OCI-LY3 (cell line): ENCODE data around the gene NUDT6.

Experiments
- H2AFZ ChIP-seq: fragments of 200-600, 300-600 bp; shearing (Covaris generic); 2 replicates; pipeline ENCODE4 v1.6.0; 2014; ENCODE audit warnings: antibody characterized with exemption, low read depth, low read length
- H3K27ac ChIP-seq: fragments of 200-600, 300-600 bp; sonication (generic); 2 replicates; pipeline ENCODE4 v1.5.1; 2014; ENCODE audit warnings: mild to moderate bottlenecking, low read length, moderate library complexity, mixed read lengths
- H3K27me3 ChIP-seq: fragments of 200-600, 300-600 bp; sonication (generic); 2 replicates; pipeline ENCODE4 v1.6.1; 2014; ENCODE audit warnings: low read depth, low read length, mixed read lengths
- H3K36me3 ChIP-seq: fragments of 200-600, 300-600 bp; sonication (generic); replicated peaks from 2 replicates; pipeline ENCODE3; 2014; ENCODE audit warnings: low read depth, low read length, mixed read lengths
- H3K4me1 ChIP-seq: fragments of 300-600, 200-600 bp; sonication (generic); 2 replicates; pipeline ENCODE4 v1.6.1; 2014; ENCODE audit warnings: low read length, mixed read lengths
- H3K4me2 ChIP-seq: fragments of 200-600, 300-600 bp; sonication (generic); 2 replicates; pipeline ENCODE4 v1.6.1; 2014; ENCODE audit warnings: low read length, mixed read lengths
- H3K4me3 ChIP-seq: fragments of 300-600, 200-600 bp; sonication (generic); 2 replicates; pipeline ENCODE4 v1.5.1; 2014; ENCODE audit warnings: antibody characterized with exemption, mild to moderate bottlenecking, low read length, moderate library complexity
- H3K79me2 ChIP-seq: fragments of 300-600, 200-600 bp; shearing (Covaris generic); 2 replicates; pipeline ENCODE4 v1.6.1; 2014; ENCODE audit warnings: mild to moderate bottlenecking, low read length, mixed read lengths
- H3K9ac ChIP-seq: fragments of 300-600, 200-600 bp; shearing (Covaris generic); 2 replicates; pipeline ENCODE4 v1.6.0; 2014; ENCODE audit warnings: mild to moderate bottlenecking, low read length, moderate library complexity
- H3K9me3 ChIP-seq: fragments of 200-600, 300-600 bp; shearing (Covaris generic); 2 replicates; pipeline ENCODE4 v1.6.1; 2014; ENCODE audit warnings: low read length, mixed read lengths; ENCODE audit not compliant: insufficient read depth
- H4K20me1 ChIP-seq: fragments of 200-600, 300-600 bp; sonication (generic); 2 replicates; pipeline ENCODE4 v1.6.1; 2016; ENCODE audit warnings: low read length, mixed read lengths; ENCODE audit not compliant: insufficient read depth
- EZH2phosphoT487 ChIP-seq: fragments of 200-600 bp; shearing (Covaris generic); IDR thresholded peaks from 2 replicates; pipeline ENCODE4 v1.6.1; 2018; ENCODE audit warnings: antibody characterized with exemption, mixed run types, low read depth
- TF ChIP-seq, protein P1 (sequence below): fragments of 200-600, 300-600 bp; sonication (generic); IDR thresholded peaks from 2 replicates; pipeline ENCODE4 v1.5.1; 2014; ENCODE audit warnings: antibody characterized with exemption, low read length, low read depth

NUDT6 gene

DNA sequence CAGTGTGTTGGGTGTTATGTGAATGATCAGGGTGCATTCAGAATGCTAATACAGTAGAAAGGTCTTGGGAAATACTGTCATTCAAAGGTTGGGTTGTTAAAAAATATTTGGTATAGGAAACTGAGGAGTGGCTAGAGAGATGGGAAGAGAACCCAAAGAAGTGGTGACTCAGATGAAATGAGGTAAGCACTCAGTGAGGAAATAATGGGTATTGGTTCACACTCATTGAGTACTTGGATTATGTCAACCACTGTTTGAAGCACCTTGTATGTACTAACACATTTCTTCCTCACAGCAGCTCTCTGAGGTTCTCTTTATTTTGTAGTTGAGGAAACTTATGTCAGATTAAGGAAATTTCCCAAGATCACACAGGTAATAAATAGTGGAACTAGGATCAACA is 40.8 kb upstream of the NUDT6 start:
- no peaks in the 10 kb centered on the region for H3K9me3 ChIP-seq
- no peaks in the 10 kb centered on the region for H3K27me3 ChIP-seq
- no peak overlapping the region for H3K27ac ChIP-seq
- H3K4me2 ChIP-seq, result no peak overlapping the region
- H4K20me1 ChIP-seq, result no peaks in the 10 kb centered on the region
- no peak overlapping the region for H3K4me3 ChIP-seq
- H3K9ac ChIP-seq, result no peak overlapping the region
- H2AFZ ChIP-seq, result no peak overlapping the region
- H3K79me2 ChIP-seq, result no peaks in the 10 kb centered on the region
- no peaks in the 10 kb centered on the region for H3K4me1 ChIP-seq
- no peaks in the 10 kb centered on the region for H3K36me3 ChIP-seq
- TF ChIP-seq, protein P1, sequence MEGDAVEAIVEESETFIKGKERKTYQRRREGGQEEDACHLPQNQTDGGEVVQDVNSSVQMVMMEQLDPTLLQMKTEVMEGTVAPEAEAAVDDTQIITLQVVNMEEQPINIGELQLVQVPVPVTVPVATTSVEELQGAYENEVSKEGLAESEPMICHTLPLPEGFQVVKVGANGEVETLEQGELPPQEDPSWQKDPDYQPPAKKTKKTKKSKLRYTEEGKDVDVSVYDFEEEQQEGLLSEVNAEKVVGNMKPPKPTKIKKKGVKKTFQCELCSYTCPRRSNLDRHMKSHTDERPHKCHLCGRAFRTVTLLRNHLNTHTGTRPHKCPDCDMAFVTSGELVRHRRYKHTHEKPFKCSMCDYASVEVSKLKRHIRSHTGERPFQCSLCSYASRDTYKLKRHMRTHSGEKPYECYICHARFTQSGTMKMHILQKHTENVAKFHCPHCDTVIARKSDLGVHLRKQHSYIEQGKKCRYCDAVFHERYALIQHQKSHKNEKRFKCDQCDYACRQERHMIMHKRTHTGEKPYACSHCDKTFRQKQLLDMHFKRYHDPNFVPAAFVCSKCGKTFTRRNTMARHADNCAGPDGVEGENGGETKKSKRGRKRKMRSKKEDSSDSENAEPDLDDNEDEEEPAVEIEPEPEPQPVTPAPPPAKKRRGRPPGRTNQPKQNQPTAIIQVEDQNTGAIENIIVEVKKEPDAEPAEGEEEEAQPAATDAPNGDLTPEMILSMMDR, result no peak
- TF ChIP-seq EZH2phosphoT487, result no peak

DNA sequence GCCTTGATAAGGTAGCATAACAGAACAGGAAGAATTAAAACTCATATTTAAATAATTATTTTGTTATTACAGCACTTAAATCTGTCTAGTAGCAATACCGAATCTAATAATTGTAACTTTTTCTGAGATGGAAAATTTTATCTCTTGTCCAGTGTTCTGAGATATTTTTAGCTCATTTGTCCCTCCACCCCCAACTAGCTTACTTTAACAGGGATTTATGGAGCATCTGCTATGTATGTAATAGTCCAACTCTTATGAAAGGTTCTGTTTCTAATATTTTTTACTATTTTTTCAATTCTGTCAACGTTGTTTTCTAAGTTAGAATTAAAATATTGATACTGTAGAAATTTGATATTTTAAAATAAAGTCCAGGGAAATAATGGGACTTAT is 38.2 kb upstream of the NUDT6 start:
- no peak overlapping the region for H3K27ac ChIP-seq

DNA sequence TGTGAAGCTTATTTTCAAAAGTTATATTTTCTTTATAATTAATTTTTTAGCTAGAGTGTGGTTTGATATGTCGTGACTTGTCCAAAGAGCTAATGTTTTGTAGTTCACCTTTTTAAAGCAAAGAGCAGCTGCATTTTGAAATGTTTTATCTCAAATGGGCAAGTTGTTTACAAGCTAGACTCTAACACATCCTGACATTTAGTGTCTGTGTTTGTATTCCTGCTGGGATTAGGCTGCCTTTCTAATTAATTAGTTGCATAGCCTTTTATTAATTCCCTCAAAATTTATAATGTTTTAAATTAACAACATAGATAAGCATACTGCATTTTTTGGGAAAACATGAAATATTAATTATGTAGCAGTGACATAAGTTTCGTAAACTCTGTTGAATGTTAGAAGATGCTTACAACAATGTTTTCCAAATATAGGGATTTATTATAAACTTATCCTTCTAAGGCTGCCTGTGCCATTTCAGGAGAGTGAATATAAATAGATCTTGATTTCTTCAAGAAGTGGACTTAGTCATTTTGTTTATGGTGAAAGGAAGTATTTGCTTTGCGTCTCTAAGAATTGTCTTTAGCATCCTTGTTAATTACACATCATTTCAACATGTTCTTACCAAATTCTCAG is 37.7 kb upstream of the NUDT6 start:
- no peaks in the 10 kb centered on the region for H3K79me2 ChIP-seq
- no peaks in the 10 kb centered on the region for H3K27me3 ChIP-seq
- no peak overlapping the region for H3K27ac ChIP-seq
- H3K4me2 ChIP-seq, result no peak overlapping the region
- H3K36me3 ChIP-seq, result no peaks in the 10 kb centered on the region
- H3K9me3 ChIP-seq, result no peaks in the 10 kb centered on the region
- no peaks in the 10 kb centered on the region for H3K4me1 ChIP-seq
- H2AFZ ChIP-seq, result no peak overlapping the region
- no peaks in the 10 kb centered on the region for H4K20me1 ChIP-seq
- H3K9ac ChIP-seq, result no peak overlapping the region
- TF ChIP-seq EZH2phosphoT487, result no peak
- TF ChIP-seq, protein P1, result no peak
- no peak overlapping the region for H3K4me3 ChIP-seq

More for the DNA sequence above, 38.2 kb upstream of the NUDT6 start:
- Histone ChIP-seq H3K79me2 (no peaks in the 10 kb centered on the region), H3K9me3 (no peaks in the 10 kb centered on the region), H3K4me2 (no peak overlapping the region), H2AFZ (no peak overlapping the region), H3K4me1 (no peaks in the 10 kb centered on the region), H3K4me3 (no peak overlapping the region), H4K20me1 (no peaks in the 10 kb centered on the region), H3K27me3 (no peaks in the 10 kb centered on the region), H3K9ac (no peak overlapping the region), H3K36me3 (no peaks in the 10 kb centered on the region)
- no peak for TF ChIP-seq EZH2phosphoT487
- TF ChIP-seq, protein P1, result no peak

DNA sequence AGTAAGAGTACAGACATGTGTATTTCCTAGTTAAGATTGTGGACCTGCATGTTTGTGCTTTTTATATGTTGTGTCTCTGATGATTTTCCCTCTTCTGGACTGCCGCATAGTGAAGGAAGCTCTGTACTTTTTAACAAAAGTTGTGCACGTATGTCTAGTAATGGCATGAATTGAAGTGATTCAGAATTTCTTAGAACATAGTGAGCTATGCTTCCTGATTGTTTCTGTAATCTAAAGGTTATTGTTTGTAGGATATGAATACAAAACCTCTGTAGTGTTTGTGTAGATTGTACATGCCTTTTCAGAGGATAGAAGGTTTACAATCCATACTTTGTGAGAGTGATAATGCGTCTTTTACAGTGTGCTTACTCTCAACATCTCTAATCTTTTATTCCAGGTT is 37.0 kb upstream of the NUDT6 start:
- no peaks in the 10 kb centered on the region for H3K79me2 ChIP-seq
- H3K4me1 ChIP-seq, result no peaks in the 10 kb centered on the region
- TF ChIP-seq, protein P1, result no peak
- no peak for TF ChIP-seq EZH2phosphoT487
- H3K4me2 ChIP-seq, result no peak overlapping the region
- H3K36me3 ChIP-seq, result peaks cover under 1% of the 10 kb centered on the region
- no peak overlapping the region for H3K4me3 ChIP-seq
- H3K27ac ChIP-seq, result no peak overlapping the region
- H3K27me3 ChIP-seq, result no peaks in the 10 kb centered on the region
- H3K9ac ChIP-seq, result no peak overlapping the region
- no peak overlapping the region for H2AFZ ChIP-seq
- no peaks in the 10 kb centered on the region for H3K9me3 ChIP-seq
- no peaks in the 10 kb centered on the region for H4K20me1 ChIP-seq
